ENCODE data around the gene APOC1.

The APOC1 gene

DNA sequence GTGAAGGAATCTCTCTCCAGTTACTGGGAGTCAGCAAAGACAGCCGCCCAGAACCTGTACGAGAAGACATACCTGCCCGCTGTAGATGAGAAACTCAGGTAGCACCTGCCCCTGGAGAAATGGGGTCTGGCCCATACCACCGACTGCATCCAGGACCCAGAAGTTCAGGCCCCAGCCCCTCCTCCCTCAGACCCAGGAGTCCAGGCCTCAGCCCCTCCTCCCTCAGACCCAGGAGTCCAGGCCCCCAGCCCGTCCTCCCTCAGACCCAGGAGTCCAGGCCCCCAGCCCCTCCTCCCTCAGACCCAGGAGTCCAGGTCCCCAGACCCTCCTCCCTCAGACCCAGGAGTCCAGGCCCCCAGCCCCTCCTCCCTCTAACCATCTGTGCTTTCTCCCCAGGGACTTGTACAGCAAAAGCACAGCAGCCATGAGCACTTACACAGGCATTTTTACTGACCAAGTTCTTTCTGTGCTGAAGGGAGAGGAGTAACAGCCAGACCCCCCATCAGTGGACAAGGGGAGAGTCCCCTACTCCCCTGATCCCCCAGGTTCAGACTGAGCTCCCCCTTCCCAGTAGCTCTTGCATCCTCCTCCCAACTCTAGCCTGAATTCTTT, 34.5 kb downstream of the APOC1 start:
- ATAC-seq (replicated peaks) (no peak), DNase-seq (no peak)
- Mint-ChIP-seq H3K27me3 (no peaks in the 10 kb centered on the region), H3K4me3 (no peak overlapping the region), H3K27ac (peak overlapping the region; percentile 52), H3K9me3 (no peaks in the 10 kb centered on the region), H3K4me1 (peaks cover 11 to 34% of the 10 kb centered on the region in 2 donors), H3K36me3 (peaks cover 0 to 6% of the 10 kb centered on the region in 2 donors)

GRCh38 chr19:44949550-44949949, 35.1 kb downstream of the APOC1 start:
- ATAC-seq (replicated peaks) (no peak), DNase-seq (no peak)
- Mint-ChIP-seq H3K9me3 (no peaks in the 10 kb centered on the region), H3K27ac (no peak overlapping the region), H3K4me1 (peaks cover 5 to 34% of the 10 kb centered on the region in 2 donors), H3K27me3 (no peaks in the 10 kb centered on the region), H3K4me3 (no peak overlapping the region), H3K36me3 (peaks cover 0 to 4% of the 10 kb centered on the region in 2 donors)

DNA sequence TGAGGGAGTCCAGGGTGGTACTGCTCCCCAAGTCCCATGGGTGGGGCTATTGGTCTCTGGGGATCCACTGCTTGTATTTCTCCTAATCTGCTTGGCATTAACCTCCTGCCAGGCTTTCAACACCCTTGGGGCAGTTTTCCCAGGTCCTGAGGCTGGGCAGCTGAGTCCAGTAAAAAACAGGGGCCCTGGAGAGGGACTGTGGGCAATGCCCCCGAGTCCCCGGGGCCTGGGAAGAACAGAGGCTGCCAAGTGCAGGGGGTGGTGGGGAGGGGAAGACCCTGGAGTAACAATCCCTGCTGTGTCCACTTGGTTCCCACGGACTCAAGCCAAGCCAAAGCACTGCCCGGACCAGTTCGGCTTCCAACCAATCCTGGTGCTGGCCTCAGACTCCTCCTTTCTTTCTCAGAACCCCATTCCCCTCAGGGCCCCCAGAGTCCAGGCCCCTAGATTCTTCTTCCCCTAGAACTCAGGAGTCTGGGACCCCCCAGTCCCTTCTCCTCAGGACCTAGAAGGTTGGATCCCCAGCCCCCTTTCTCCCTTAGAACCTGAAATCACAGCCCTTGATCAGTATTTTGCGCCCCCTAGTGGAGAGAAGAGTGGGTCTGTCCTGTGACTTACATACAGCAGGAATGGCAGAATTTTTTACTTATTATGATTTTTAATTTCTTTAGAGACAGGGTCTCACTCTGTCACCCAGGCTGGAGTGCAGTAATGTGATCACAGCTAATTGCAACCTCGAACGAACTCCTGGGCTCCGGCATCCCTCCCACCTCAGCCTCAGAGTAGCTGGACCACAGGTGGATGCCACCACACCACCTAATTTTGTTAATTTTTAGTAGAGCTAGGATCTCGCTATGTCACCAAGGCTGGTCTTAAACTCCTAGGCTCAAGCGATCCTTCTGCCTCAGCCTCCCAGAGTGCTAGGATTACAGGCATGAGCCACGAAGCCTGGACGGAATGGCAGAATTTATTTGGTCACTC, 37.1 kb downstream of the APOC1 start:
- H3K36me3 Mint-ChIP-seq: peaks cover 0 to 4% of the 10 kb centered on the region in 2 donors
- H3K9me3 Mint-ChIP-seq: no peaks in the 10 kb centered on the region
- H3K27ac Mint-ChIP-seq: peak overlapping the region; percentile 47
- ATAC-seq (replicated peaks) (no peak), DNase-seq (peak; percentile 34)
- no peak overlapping the region for H3K4me3 Mint-ChIP-seq
- peaks cover 12 to 31% of the 10 kb centered on the region in 2 donors for H3K4me1 Mint-ChIP-seq
- H3K27me3 Mint-ChIP-seq: no peaks in the 10 kb centered on the region

GRCh38 chr19:44954278-44954648, 39.9 kb downstream of the APOC1 start:
- Mint-ChIP-seq H3K27ac (peak overlapping the region; percentile 99), H3K4me3 (peak overlapping the region; percentile 95 to 98), H3K27me3 (no peaks in the 10 kb centered on the region), H3K9me3 (no peaks in the 10 kb centered on the region), H3K4me1 (peaks cover 29 to 45% of the 10 kb centered on the region in 2 donors), H3K36me3 (peaks cover 0 to 7% of the 10 kb centered on the region in 2 donors)
- DNase-seq (no peak), ATAC-seq (replicated peaks) (peak; percentile 25 to 32)

DNA sequence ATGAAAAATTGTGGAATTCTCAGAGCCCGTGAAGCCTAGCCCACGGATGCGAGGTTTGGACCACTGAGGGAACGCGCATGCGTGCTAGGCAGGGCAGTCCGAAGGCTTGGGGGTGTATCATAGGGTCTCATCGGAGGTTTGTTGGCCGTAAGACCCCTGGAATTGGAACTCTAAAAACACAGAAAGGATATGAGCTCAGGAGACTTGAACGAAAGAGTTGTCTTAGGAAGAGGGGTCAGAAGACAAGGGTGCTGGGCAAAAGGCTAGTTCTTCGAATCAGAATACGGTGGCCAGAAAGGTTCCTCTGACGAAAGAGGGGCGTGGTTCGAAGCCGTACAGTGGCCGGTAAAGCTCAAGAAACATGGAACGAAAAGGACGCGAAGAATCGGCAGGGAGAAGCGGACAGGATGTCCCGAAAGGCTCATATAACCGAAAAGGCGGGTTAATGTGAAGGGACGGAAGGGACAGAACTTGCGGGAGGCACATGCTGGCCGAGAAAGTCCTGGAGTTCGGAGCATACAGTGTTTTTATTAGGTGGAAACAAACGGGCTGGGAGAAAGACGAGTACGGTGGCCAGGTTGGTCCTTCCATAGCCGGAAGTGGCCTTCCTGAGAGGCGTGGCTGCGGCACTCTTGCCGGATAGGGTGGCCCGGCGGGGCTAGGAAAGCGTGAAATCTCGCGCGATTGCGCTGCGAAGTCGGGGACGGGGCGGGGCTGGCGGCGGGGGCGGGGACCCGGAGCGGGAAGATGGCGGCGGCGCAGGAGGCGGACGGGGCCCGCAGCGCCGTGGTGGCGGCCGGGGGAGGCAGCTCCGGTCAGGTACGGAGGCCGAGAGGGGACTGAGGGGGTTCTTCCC, 40.5 kb downstream of the APOC1 start, which contains the start of gene CLPTM1:
CLPTM1 (plus strand) TSS at position 732 of the 856 bp plus-strand sequence; CDS start at position 748, 16 bp downstream.
- DNase-seq (peak; percentile 92), ATAC-seq (replicated peaks) (peak; percentile 92 to 95)
- Mint-ChIP-seq H3K9me3 (no peaks in the 10 kb centered on the region), H3K4me3 (peak within 1 kb of the TSS; percentile 95 to 98), H3K4me1 (peaks cover 34 to 52% of the 10 kb centered on the region in 2 donors), H3K27ac (peak within 1 kb of the TSS; percentile 99), H3K36me3 (peaks cover under 1 to 10% of the 10 kb centered on the region in 2 donors), H3K27me3 (no peaks in the 10 kb centered on the region)

DNA sequence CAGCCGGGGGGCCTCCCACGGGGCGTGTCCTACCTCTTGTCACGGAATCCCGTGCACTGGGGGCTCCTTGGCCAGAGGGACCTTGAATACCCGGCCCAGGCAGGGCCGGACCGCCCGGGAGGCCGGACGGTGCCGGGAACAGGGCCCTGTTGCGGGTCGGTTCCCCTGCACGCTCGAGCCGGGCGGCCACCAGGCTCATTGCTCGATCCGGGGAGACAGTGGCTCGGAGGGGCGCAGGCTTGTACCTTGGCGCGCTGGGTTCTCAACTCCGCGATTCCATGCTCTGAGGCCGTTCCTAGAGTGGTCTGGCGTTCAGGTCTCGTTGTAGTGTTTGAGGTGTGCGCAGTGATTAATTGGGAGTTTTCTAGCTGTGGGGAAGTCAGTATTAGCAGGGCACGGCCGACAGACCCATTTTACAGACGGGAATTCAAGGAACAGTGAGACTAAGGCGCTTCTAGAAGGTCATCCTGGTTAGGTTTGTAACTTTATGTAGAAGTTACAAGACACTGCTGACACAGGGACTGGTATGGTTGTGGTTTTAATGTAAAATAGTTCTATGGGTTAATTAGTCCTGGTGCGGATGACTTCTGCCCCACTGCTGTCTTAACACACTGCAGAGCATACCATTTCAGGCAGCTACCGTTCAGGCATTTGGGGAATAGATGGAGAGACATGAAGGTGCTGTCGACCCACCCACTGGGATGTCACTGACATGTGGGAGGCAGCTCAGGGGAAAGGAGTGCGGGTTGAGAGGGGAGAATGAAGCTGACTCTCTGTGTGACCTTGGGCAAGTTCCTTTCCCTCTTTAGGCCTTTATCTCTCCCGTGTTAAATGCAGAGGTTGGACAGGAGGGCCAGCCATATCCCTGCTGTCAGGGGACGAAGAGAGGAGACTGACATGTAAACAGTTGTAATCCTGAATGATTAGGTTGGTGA, 41.4 kb downstream of the APOC1 start:
- Mint-ChIP-seq H3K4me1 (peaks cover 43 to 61% of the 10 kb centered on the region in 2 donors), H3K4me3 (peak overlapping the region; percentile 95 to 98), H3K27ac (peak overlapping the region; percentile 90), H3K36me3 (peaks cover 9 to 18% of the 10 kb centered on the region in 2 donors), H3K9me3 (no peaks in the 10 kb centered on the region), H3K27me3 (no peaks in the 10 kb centered on the region)
- ATAC-seq (replicated peaks) (peak; percentile 28 to 29), DNase-seq (no peak)

- DNase-seq: no peak
- H3K36me3 Mint-ChIP-seq: peaks cover 11 to 28% of the 10 kb centered on the region in 2 donors
- H3K9me3 Mint-ChIP-seq: no peaks in the 10 kb centered on the region
- H3K27me3 Mint-ChIP-seq: no peaks in the 10 kb centered on the region
- H3K4me3 Mint-ChIP-seq: peak overlapping the region; percentile 40 to 95
- ATAC-seq (replicated peaks): no peak
- peaks cover 55 to 71% of the 10 kb centered on the region in 2 donors for H3K4me1 Mint-ChIP-seq
- peak overlapping the region; percentile 83 for H3K27ac Mint-ChIP-seq
These were observed 43.1 kb downstream of the APOC1 start for GRCh38 chr19:44957526-44957925.

DNA sequence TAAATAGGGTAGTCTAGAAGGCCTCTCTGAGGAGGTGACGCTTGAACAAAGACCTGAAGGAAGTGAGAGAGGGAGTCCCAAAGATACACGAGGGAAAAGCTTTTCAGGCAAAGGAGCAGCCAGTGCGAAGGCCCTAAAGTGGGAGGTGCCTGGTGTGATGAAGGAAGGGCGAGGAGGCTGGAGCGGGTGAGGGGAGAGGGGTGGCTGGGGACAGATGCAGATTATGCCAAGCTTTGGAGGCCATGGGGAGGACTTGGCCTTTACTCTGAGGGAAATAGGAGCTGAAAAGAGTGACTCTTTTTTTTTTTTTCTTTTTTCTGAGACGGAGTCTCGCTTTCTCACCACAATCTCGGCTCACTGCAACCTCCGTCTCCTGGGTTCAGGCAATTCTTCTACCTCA, 43.7 kb downstream of the APOC1 start:
- Mint-ChIP-seq H3K4me1 (peaks cover 55 to 71% of the 10 kb centered on the region in 2 donors), H3K9me3 (no peaks in the 10 kb centered on the region), H3K27me3 (no peaks in the 10 kb centered on the region), H3K36me3 (peaks cover 13 to 30% of the 10 kb centered on the region in 2 donors), H3K27ac (peak overlapping the region; percentile 83), H3K4me3 (peak overlapping the region in 1 of 2 donors; percentile 40)
- ATAC-seq (replicated peaks) (no peak), DNase-seq (no peak)

DNA sequence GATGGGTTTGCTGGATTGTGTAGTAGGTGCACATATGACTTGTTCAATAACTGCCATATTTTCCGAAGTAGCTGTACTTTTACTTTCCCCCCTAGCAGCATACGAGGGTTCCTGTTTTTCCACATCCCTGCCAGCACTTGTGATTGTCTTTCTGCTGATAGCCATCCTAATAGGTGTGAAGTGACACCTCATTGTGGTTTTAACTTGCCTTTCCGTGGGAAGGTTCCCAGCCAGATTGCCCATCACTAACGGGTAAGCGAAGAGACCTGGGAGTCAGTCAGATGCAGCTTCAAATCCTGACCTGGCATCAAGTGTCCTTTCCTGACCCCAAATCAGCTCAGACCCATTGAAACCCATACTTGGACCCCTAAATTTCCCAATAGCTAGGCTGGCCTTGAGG, 45.3 kb downstream of the APOC1 start:
- peaks cover 54 to 62% of the 10 kb centered on the region in 2 donors for H3K4me1 Mint-ChIP-seq
- H3K27me3 Mint-ChIP-seq: no peaks in the 10 kb centered on the region
- H3K27ac Mint-ChIP-seq: peak overlapping the region; percentile 96
- DNase-seq (no peak), ATAC-seq (replicated peaks) (no peak)
- H3K4me3 Mint-ChIP-seq: no peak overlapping the region
- H3K36me3 Mint-ChIP-seq: peaks cover 17 to 34% of the 10 kb centered on the region in 2 donors
- no peaks in the 10 kb centered on the region for H3K9me3 Mint-ChIP-seq

DNA sequence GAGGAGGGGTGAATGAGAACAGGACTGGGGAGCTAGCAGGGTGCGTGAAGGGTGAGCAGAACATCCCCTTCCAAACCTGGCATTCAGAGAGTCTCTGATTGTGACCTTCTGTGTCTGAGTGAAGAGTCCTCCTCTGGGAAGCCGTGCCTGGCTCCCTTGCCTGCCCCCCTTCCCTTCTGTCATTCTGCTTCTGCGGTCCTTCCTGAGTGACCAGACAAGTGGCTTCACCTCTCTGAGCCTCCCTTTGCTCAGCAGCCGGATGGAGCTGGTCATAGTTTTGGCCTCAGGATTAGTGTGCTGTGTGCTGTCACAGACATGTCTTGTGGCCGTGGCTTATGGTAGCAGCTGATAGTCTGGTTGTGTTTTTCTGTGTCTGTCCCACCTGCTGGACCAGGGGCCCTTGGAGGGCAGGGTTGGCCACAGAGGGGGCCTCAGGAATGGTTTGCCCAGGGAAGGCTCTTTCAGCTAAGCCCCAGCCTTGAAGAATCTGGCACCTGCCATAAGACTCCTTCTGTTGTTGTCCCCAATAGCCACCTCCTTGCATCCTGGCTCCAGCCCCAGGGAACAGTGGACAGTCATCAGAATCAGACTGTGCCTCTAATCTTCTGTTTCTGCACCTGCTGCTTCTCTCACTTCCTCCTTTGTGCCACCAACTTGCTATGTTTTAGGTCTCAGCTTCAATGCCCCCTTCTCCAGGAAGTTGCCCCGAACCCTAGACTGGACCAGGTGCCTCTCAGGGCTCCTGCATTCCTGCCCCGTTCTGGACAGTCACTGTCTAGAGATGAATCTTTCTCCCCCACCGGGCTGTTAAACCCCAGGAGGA, 46.7 kb downstream of the APOC1 start:
- ATAC-seq (replicated peaks) (peak; percentile 95), DNase-seq (peak; percentile 24)
- H3K27me3 Mint-ChIP-seq: no peaks in the 10 kb centered on the region
- H3K4me3 Mint-ChIP-seq: peak overlapping the region; percentile 49 to 66
- H3K27ac Mint-ChIP-seq: peak overlapping the region; percentile 96
- H3K9me3 Mint-ChIP-seq: no peaks in the 10 kb centered on the region
- H3K36me3 Mint-ChIP-seq: peaks cover 24 to 43% of the 10 kb centered on the region in 2 donors
- peaks cover 50 to 59% of the 10 kb centered on the region in 2 donors for H3K4me1 Mint-ChIP-seq

DNA sequence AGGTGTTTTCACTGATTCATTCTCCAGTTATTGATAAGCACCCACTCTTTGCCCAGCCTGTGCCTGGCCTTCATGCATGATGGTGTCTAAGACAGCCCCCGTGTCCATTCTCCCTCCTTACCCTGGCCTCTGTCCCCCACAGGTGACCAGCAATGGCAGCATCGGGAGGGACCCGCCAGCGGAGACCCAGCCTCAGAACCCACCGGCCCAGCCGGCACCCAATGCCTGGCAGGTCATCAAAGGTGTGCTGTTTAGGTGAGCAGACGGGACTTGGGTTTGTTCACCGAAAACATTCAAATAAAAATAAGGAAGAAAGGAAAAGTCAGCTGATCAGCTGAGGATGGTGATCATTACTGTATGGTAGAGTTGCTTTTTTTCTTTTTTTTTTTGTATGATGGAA, 47.4 kb downstream of the APOC1 start:
- peaks cover 43 to 52% of the 10 kb centered on the region in 2 donors for H3K4me1 Mint-ChIP-seq
- peaks cover 26 to 47% of the 10 kb centered on the region in 2 donors for H3K36me3 Mint-ChIP-seq
- H3K27ac Mint-ChIP-seq: peak overlapping the region; percentile 96
- no peak for DNase-seq
- H3K4me3 Mint-ChIP-seq: peak overlapping the region in 1 of 2 donors; percentile 66
- ATAC-seq (replicated peaks): no peak
- H3K27me3 Mint-ChIP-seq: no peaks in the 10 kb centered on the region
- H3K9me3 Mint-ChIP-seq: no peaks in the 10 kb centered on the region

- H3K27ac Mint-ChIP-seq: no peak overlapping the region
- H3K36me3 Mint-ChIP-seq: peaks cover 21 to 37% of the 10 kb centered on the region in 2 donors
These were observed 53.7 kb downstream of the APOC1 start for GRCh38 chr19:44968118-44968517.

More at GRCh38 chr19:44968118-44968517, 53.7 kb downstream of the APOC1 start:
- DNase-seq (no peak), ATAC-seq (replicated peaks) (no peak)
- H3K4me1 Mint-ChIP-seq: peaks cover 2 to 10% of the 10 kb centered on the region in 2 donors
- H3K27me3 Mint-ChIP-seq: no peaks in the 10 kb centered on the region
- no peak overlapping the region for H3K4me3 Mint-ChIP-seq
- no peaks in the 10 kb centered on the region for H3K9me3 Mint-ChIP-seq
